Measurements from ENCODE around the gene CREB5.

The CREB5 gene

GRCh38 chr7:28855538-28856217 lies 443.4 kb downstream of the CREB5 start:
- DNase-seq: no peak
- ATAC-seq: no peak

GRCh38 chr7:28856656-28857055 lies 444.3 kb downstream of the CREB5 start:
- ATAC-seq (no peak), DNase-seq (no peak)

- ATAC-seq (no peak), DNase-seq (no peak)
Measured at GRCh38 chr7:28858206-28858605, 445.9 kb downstream of the CREB5 start.

DNA sequence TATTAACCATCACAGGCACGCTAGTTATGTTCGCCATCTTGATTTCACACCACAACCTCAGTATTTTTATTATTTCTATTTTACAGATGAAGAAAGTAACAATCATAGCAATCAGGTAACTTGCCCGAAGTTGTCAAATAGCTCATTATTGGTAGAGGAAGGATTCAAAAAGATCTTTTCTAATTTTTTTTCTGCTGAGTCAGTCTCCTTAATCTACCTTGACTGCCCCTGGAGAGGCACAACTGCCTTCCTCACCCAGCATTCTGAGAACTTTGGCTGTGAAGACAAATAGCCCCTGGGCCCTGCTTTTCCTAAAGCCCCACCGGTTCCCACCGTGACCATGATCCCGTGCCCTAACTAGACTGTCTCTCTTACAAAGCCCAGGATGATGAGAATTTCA lies 446.6 kb downstream of the CREB5 start:
- DNase-seq (no peak), ATAC-seq (no peak)

- DNase-seq (no peak), ATAC-seq (no peak)
Measured at GRCh38 chr7:28861825-28862224, 449.5 kb downstream of the CREB5 start.

DNA sequence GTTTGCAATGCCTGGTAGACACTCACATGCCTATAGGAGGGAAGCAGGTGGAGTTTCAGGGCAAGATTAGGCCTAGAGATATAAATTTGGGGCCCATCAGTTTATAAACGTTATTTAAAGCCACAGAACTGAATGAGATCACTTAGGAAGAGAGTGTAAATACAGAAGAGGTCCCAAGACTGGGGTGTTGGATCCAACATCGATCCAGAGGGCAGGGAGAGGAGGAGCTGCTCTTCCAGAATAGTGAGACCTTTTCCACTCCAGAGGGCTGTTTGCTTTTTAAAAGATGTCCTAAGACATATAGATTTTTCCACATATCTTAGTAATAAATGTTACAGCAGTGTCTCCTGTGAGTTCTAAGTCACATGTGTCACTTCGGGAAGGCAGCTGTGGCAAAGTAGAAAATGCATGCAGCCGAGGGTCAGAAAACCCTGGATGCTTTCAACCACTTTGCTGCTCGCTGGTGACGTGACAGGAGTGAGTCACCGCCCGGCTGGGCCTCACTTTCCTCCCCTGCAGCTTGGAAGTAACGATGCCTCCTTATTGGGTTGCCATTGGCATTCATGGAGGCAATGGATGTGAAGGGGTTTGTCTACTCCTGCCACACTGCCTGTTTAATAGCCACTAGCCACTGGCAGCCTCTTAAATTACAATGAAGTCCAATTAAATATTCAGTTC lies 450.4 kb downstream of the CREB5 start:
- ATAC-seq (no peak), DNase-seq (no peak)

DNA sequence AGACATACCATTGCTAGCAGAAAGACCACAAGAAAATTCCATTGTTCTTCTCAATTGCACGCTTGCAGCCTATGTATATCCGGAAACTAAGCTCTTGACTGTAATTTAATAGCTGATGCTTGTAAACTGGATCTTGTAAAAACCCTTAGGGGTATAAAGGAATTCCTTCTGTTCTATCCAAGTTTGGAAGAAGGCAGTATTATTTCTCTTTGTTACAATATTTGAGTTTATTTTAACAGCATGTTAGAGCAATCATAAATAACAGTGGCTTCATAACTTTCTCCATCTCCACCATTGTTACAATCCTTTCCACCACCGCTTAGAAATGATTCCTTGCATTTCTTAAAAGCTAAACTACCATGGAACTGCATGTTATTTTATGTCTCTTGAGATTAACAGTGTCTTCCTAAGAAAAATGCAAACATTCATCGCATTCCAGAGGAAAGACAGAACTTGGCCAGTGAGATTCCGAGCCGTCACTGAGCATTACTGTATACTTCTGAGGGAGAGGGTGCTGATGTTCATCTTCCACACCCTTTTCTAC lies 453.4 kb downstream of the CREB5 start:
- ATAC-seq (no peak), DNase-seq (no peak)

GRCh38 chr7:28868712-28869111 lies 456.4 kb downstream of the CREB5 start:
- ATAC-seq (no peak), DNase-seq (no peak)

DNA sequence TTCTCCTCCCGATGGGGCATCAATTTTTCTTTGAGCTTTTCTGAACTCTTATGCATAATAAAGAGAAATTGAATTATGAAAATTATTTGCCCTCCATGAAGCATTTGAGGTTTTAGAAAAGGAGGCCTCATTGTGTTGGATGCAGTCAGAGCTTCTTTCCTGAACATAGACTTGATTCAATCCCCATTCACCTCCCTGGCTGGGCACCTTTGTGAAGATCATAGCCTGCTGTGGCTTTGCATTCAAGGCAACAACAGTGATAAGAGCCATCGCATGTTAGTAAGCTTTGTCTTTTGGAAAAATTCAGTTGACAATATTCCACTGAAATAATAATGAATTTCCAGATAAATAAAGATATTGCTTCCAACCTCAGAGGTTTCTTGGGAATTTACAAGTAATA lies 458.8 kb downstream of the CREB5 start:
- no peak for DNase-seq
- ATAC-seq: no peak

DNA sequence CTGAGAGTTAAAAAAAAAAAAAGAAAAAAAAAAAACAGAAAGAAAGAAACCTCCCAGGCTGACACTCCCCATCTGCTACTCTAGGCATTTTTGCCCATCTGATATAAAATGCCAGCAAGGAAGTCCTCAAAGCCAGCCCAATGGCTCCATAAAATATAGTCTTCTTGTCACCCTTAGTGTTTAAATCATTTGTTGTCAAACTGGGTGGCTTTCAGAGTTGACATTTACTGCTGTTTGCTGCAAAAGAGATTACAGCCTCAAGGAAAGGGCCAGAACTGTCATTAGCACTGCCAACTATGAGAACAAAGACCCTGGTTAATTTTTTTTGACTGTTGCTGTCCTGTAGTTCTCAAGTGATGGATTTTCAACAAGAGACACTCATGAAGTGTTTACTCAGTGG lies 459.3 kb downstream of the CREB5 start:
- ATAC-seq (no peak), DNase-seq (no peak)

- no peak for ATAC-seq
- no peak for DNase-seq
Measured at GRCh38 chr7:28872226-28872625, 459.9 kb downstream of the CREB5 start.

DNA sequence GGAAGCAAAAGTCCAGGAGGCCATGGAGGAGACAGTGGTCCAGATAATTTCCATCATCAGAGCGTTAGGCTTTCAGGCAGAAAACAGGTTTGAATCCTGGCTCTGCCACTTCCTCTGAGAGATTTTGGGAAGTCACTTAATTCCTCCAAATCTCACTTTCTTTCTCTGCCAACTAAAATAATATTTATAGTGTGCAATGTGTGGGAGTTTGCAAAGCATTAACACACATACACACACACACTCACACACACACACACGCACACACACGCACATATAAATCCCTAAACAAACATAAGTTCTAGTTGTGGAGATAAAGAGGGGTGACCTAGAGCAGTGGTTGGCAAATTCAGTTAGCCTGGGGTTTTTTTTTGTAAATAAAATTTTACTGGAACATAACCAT lies 461.0 kb downstream of the CREB5 start:
- DNase-seq: no peak
- no peak for ATAC-seq

DNA sequence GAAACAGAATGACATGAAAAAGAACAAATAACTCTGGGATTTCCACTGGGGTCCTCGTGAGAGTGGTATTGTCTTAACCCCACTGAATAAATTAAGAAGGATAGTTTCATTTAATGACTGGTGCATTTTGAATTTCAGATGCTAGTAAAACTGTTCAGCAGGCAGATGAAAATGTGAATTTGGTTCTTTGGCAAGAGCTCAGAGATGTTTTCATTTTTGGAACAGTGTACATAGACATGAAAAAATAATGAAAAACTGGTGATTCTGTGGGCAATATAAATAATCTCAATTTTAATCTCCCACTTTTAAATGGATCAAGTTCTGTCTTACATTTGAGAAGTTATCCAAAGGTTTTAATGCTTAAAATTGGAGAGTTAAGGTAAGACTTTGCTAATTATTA lies 461.7 kb downstream of the CREB5 start:
- ATAC-seq: no peak
- no peak for DNase-seq
